A673 (cell line): ENCODE measurements around the gene ROCK1. TPM values are rescaled to one million over a fixed set of nuclear protein-coding genes. Genes with fewer than 3 reads are reported as not detected.

Source experiments
- BruUV-seq: library from RNA; stranded (reverse); fragments of 400-500 nt; replicated peaks from 2 replicates; lab custom pipeline; 2021; lab: Mats Ljungman, UMichigan
- CTCF ChIA-PET: fragments of 300-600 bp; sonication (Branson Sonifier 250); formaldehyde crosslinking; loops from one replicate; lab custom pipeline; 2022; ENCODE audit warnings: antibody characterized with exemption; lab: Charles Lee
- POLR2A ChIA-PET: fragments of 300-600 bp; sonication (Branson Sonifier 250); formaldehyde crosslinking; loops from one replicate; lab custom pipeline; 2022; ENCODE audit warnings: antibody characterized with exemption; ENCODE audit not compliant: low non-redundant PET; lab: Charles Lee
- DNase-seq: peaks from one replicate; pipeline ENCODE4 v3.0.0-alpha.2; 2015; ENCODE audit warnings: low spot score
- H3K27ac ChIP-seq: fragments of 200-600 bp; sonication (generic); 2 replicates; pipeline ENCODE4 v1.5.1; 2016; ENCODE audit warnings: mixed run types, low read depth, mild to moderate bottlenecking, mixed read lengths, antibody characterized with exemption, low read length; ENCODE audit not compliant: poor library complexity, severe bottlenecking
- H3K27me3 ChIP-seq: fragments of 200-600 bp; sonication (generic); replicated peaks from 2 replicates; pipeline ENCODE4 v1.6.1; 2017; ENCODE audit warnings: mixed run types, low read depth, mild to moderate bottlenecking, mixed read lengths, antibody characterized with exemption, low read length; ENCODE audit not compliant: insufficient read depth, poor library complexity
- H3K36me3 ChIP-seq: fragments of 200-600 bp; sonication (generic); 2 replicates; pipeline ENCODE4 v1.6.1; 2016; ENCODE audit warnings: mixed run types, mild to moderate bottlenecking, mixed read lengths, antibody characterized with exemption, low read length; ENCODE audit not compliant: insufficient read depth, poor library complexity, severe bottlenecking
- H3K4me1 ChIP-seq: fragments of 200-600 bp; sonication (generic); 2 replicates; pipeline ENCODE4 v1.6.1; 2017; ENCODE audit warnings: mixed run types, mild to moderate bottlenecking, mixed read lengths, antibody characterized with exemption, low read length; ENCODE audit not compliant: insufficient read depth, poor library complexity, severe bottlenecking
- H3K4me3 ChIP-seq: fragments of 200-600 bp; sonication (generic); 2 replicates; pipeline ENCODE4 v1.5.1; 2016; ENCODE audit warnings: low read depth, mixed run types, mild to moderate bottlenecking, mixed read lengths, low read length; ENCODE audit not compliant: poor library complexity, severe bottlenecking
- H3K9me3 ChIP-seq: fragments of 200-600 bp; sonication (generic); 2 replicates; pipeline ENCODE4 v1.6.1; 2016; ENCODE audit warnings: mixed run types, low read depth, mild to moderate bottlenecking, mixed read lengths, antibody characterized with exemption, low read length; ENCODE audit not compliant: poor library complexity, severe bottlenecking
- EZH2 ChIP-seq: fragments of 200-600 bp; sonication (generic); IDR thresholded peaks from 2 replicates; pipeline ENCODE4 v1.6.1; 2017; ENCODE audit warnings: borderline replicate concordance, low read depth, mild to moderate bottlenecking, mixed read lengths, antibody characterized with exemption, low read length; ENCODE audit not compliant: poor library complexity, severe bottlenecking
- intact Hi-C: fragments of 100-400 bp; cut with micrococcal nuclease; formaldehyde crosslinking; loops from one replicate; pipeline ENCODE4 v1.10.0; 2022; ENCODE audit not compliant: unreplicated experiment
- total RNA-seq: library from RNA; stranded (reverse); gene quantifications from 2 replicates; pipeline ENCODE4 v1.2.3, GENCODE V29; 2021
- TF ChIP-seq, protein P1 (sequence below): fragments of 300-800, 200-600 bp; sonication (generic); conservative IDR thresholded peaks from 2 replicates; pipeline ENCODE4 v1.5.1; 2017; ENCODE audit warnings: low read depth, mild to moderate bottlenecking, antibody characterized with exemption, low read length, moderate library complexity, mixed read lengths

The ROCK1 gene
- total RNA-seq, 1 experiment from 2014 or later: 34.9 TPM

DNA sequence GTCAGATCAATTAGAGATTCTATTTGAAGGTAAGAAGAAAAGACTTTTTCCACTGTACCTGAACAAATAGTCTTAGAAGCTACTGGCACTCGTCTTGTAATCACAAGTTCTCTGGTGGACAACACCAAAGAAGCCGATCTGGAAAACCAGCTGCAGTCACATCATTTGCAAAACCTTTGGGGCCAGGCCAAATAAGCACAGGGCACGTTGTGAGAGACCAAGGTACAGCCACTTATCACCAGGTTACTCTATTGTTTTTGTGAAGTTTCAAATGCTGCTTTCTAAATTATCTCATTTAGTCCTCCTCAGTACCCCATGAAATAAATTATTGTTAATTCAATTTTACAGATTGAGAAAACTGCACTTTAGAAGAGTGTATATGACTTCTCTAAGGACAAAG, 18.5 kb downstream of the ROCK1 start:
- TF ChIP-seq EZH2: no peak
- TF ChIP-seq, protein P1, sequence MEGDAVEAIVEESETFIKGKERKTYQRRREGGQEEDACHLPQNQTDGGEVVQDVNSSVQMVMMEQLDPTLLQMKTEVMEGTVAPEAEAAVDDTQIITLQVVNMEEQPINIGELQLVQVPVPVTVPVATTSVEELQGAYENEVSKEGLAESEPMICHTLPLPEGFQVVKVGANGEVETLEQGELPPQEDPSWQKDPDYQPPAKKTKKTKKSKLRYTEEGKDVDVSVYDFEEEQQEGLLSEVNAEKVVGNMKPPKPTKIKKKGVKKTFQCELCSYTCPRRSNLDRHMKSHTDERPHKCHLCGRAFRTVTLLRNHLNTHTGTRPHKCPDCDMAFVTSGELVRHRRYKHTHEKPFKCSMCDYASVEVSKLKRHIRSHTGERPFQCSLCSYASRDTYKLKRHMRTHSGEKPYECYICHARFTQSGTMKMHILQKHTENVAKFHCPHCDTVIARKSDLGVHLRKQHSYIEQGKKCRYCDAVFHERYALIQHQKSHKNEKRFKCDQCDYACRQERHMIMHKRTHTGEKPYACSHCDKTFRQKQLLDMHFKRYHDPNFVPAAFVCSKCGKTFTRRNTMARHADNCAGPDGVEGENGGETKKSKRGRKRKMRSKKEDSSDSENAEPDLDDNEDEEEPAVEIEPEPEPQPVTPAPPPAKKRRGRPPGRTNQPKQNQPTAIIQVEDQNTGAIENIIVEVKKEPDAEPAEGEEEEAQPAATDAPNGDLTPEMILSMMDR: no peak
- H3K36me3 ChIP-seq: no peaks in the 10 kb centered on the region
- intact Hi-C loops: loop anchor here (10.0 kb wide), 1 partner anchor 58 kb away; no protein-coding TSS in a partner anchor
- ChIA-PET POLR2A (no interaction called here), CTCF (no interaction called here)
- no peak overlapping the region for H3K4me3 ChIP-seq
- BruUV-seq: no TSS peak
- no peaks in the 10 kb centered on the region for H3K9me3 ChIP-seq
- H3K4me1 ChIP-seq: no peaks in the 10 kb centered on the region
- no peaks in the 10 kb centered on the region for H3K27me3 ChIP-seq
- DNase-seq: no peak
- no peak overlapping the region for H3K27ac ChIP-seq

DNA sequence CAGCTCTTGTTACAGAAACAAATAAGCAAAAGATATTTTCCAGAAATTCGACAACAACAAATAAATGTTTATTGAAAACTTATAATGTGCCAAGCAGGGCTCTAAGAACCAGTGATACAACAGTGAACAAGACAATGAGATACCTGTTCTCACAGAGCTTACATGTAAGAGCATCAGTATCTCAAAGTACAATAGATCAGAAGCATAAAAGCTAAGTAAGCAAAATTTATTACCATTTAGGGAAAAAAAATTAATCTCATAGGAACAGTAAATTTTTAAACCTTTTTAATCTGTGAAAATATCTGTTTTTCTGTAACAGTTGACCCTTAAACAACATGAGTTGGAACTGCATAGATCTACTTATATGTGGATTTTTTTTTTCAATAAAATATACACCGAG, 20.9 kb downstream of the ROCK1 start:
- no peak for DNase-seq
- no peaks in the 10 kb centered on the region for H3K9me3 ChIP-seq
- CTCF ChIA-PET: no interaction called here
- H3K4me3 ChIP-seq: no peak overlapping the region
- POLR2A ChIA-PET: interaction anchor here (0.6 kb wide), 1 partner anchor 21 kb away, joined by 11 read pairs; no protein-coding TSS in a partner anchor
- TF ChIP-seq, protein P1: no peak
- no peak for TF ChIP-seq EZH2
- no TSS peak for BruUV-seq
- intact Hi-C loops: loop anchor here (10.0 kb wide), 1 partner anchor 56 kb away; no protein-coding TSS in a partner anchor
- no peak overlapping the region for H3K27ac ChIP-seq
- no peaks in the 10 kb centered on the region for H3K36me3 ChIP-seq
- H3K4me1 ChIP-seq: no peaks in the 10 kb centered on the region
- H3K27me3 ChIP-seq: no peaks in the 10 kb centered on the region

DNA sequence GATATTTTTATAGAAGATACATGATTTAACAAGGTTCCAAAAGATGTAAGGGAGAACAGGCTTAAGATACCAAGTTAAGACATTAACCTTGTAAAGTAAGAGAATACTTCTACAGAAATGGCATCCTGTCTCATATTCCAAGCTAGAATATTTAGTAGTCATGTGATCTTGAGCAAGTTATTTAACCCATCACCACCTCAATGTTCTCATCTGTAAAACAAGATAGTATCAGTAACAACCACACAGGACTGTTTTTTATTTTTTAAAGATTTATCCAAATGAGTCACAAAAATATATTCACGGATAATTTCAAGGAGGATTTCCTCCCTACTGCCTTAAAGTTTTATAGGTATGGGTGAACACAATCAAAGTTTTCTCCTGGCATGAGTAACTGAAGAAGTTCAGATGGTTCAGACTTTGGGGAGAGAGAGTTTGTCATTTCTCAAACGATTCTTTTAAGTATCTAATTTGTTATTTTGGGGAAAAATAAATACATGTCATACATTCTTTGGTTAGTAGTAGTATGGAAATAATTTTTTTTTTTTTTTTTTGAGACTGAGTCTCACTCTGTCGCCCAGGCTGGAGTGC, 25.9 kb downstream of the ROCK1 start:
- TF ChIP-seq, protein P1: no peak
- H3K4me3 ChIP-seq: no peak overlapping the region
- intact Hi-C loops: no loop called here
- H3K9me3 ChIP-seq: peaks cover 11% of the 10 kb centered on the region
- BruUV-seq: no TSS peak
- H3K4me1 ChIP-seq: no peaks in the 10 kb centered on the region
- POLR2A ChIA-PET: no interaction called here
- no peaks in the 10 kb centered on the region for H3K27me3 ChIP-seq
- CTCF ChIA-PET: no interaction called here
- H3K36me3 ChIP-seq: no peaks in the 10 kb centered on the region
- H3K27ac ChIP-seq: no peak overlapping the region
- DNase-seq: no peak
